OCI-LY1 (cell line): Measurements from ENCODE around the gene PPP1R27.

ENCODE experiments used
- CTCF ChIP-seq: fragments of 200-600 bp; sonication (generic), shearing (Covaris generic); IDR thresholded peaks from 2 replicates; pipeline ENCODE4 v1.5.1; 2017; ENCODE audit warnings: mild to moderate bottlenecking, antibody characterized with exemption, low read length, moderate library complexity, mixed read lengths
- EZH2 ChIP-seq: fragments of 200-600 bp; sonication (generic), shearing (Covaris generic); IDR thresholded peaks from 2 replicates; pipeline ENCODE4 v1.8.0; 2017; ENCODE audit warnings: borderline replicate concordance, mixed run types, mild to moderate bottlenecking, antibody characterized with exemption, low read length, moderate library complexity, mixed read lengths

GRCh38 chr17:81825841-81826466 is 8.9 kb downstream of the PPP1R27 start:
- TF ChIP-seq EZH2 (no peak), CTCF (no peak; the same call in 1 of the 2 replicates)
